KOPT-K1 (cell line): ENCODE data around the gene THSD4.

Source experiments
- H3K27ac ChIP-seq: fragments of 200-600 bp; sonication (generic); 2 replicates; pipeline ENCODE4 v1.5.1; 2016; ENCODE audit warnings: antibody characterized with exemption, mild to moderate bottlenecking, low read depth, low read length; ENCODE audit not compliant: poor library complexity, severe bottlenecking
- H3K36me3 ChIP-seq: fragments of 200-600 bp; sonication (generic); 2 replicates; pipeline ENCODE4 v1.5.1; 2017; ENCODE audit warnings: antibody characterized with exemption, mild to moderate bottlenecking, low read length, moderate library complexity; ENCODE audit not compliant: insufficient read depth
- H3K9me3 ChIP-seq: fragments of 200-600 bp; sonication (generic); 2 replicates; pipeline ENCODE4 v1.5.1; 2017; ENCODE audit warnings: antibody characterized with exemption, low read length, mild to moderate bottlenecking; ENCODE audit not compliant: insufficient read depth, poor library complexity, severe bottlenecking

THSD4 gene

DNA sequence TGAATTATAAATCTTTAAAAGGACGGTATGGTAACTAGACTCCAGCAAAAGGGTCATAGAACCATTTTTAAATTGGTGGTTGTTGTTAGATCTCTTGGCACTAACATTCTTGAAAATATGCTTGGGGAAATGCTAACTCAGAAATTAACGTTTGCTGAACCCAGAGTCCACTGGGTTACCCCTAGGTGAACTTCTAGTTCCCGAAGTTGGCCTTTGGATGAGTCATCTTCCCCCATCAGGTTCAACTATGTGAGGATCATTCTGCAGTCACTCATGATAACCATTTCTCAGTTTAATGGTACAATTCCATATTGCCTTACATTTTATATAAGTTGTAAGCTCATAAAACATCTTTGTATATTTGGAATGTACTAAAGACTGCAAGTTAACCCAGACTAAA is 204.7 kb downstream of the THSD4 start:
- H3K27ac ChIP-seq: no peak overlapping the region
- no peaks in the 10 kb centered on the region for H3K9me3 ChIP-seq
- H3K36me3 ChIP-seq: no peaks in the 10 kb centered on the region

DNA sequence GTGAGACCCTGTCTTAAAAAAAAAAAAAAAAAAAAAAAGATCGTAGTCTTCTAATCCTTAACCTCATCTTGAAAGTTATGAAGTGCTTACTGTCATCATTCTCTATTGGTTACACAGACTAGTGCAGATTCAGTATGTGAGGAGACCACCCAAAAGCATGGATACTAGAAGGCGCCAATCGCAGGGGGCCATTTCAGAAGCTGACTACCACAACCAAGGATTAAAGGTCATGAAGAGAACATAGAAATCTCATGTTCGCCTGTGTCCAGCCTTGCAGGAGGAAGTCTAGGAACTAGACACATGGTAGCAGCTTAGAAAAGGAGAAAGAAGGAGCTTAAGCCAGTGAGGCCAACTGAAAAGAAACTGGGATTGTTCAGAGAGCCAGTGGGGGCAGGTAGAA is 207.8 kb downstream of the THSD4 start:
- Histone ChIP-seq H3K9me3 (no peaks in the 10 kb centered on the region), H3K36me3 (no peaks in the 10 kb centered on the region), H3K27ac (no peak overlapping the region)

DNA sequence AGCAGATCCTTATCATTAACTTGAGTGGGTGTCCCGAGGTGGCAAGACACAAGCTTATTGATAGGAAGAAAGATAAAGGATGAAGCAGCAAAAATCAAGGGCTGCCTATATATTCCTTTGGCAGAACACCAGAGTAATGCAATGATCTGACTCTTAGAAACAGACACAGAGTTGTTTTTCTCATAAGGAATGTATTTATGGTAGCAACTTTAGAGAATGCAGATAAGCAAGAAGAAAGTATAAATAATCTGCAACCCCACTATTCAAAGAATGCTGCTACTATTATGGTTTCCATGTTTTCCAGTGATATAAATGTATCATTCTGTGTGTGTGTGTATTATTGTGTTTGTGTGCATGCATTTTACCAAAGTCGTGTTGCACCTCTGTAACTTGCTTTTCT is 208.3 kb downstream of the THSD4 start:
- Histone ChIP-seq H3K36me3 (no peaks in the 10 kb centered on the region), H3K9me3 (no peaks in the 10 kb centered on the region), H3K27ac (no peak overlapping the region)

DNA sequence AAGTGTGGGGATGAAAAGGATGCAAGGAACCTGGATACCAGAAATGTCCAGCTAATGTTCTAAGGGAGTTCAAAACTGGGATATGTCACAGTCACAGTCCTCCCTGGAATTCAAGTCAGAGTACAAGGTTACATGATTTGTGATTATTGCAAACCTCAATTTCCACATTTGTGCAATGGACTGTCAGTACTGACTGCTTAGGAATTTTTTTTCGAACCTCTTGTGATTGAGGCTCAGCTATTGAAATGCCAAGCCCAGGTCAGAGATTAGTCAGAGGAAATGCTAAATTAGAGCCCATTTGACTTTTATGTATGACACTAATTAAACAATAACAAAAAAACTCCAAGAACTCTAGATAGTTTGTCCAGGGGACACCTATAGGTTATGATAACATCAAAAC is 210.2 kb downstream of the THSD4 start:
- H3K9me3 ChIP-seq: no peaks in the 10 kb centered on the region
- no peak overlapping the region for H3K27ac ChIP-seq
- no peaks in the 10 kb centered on the region for H3K36me3 ChIP-seq

DNA sequence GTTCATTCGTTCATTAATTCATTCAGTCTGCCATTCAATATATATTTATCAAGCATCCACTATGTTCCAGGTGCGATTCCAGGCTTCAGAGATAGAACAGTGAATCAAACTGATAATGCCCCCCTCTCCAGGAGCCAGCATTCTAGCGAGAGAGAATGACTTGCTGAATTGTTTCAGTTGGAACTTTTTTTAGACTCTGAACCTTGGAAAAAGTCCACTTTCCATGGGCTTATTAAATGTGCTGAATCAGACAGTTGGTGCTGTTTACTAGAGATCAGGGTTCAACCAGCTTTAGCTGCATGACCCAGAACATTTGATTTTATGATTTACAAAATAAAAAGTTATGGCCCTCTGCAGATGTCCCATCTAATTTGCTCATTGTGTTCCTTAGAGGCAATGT is 213.2 kb downstream of the THSD4 start:
- no peak overlapping the region for H3K27ac ChIP-seq
- no peaks in the 10 kb centered on the region for H3K9me3 ChIP-seq
- H3K36me3 ChIP-seq: no peaks in the 10 kb centered on the region

DNA sequence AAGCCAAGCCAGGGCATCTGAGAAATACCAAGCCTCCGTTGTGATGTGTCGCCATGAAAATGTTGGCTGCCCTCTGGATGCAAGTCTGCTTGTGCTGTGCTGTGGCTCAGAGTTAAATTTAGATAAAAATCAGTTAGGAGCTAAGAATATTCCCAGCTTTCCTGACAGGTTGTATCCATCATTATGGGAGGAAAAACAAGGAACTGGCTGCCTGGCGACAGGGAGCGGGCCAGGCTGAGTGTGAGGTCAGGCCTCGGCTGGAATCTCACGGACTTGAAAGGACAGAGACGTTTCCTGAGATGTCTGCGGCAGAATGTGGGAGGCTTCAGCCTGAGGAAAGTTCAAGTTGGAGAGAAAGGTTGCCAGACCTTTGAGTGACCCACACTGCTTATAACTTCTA is 213.8 kb downstream of the THSD4 start:
- no peaks in the 10 kb centered on the region for H3K36me3 ChIP-seq
- H3K9me3 ChIP-seq: no peaks in the 10 kb centered on the region
- H3K27ac ChIP-seq: no peak overlapping the region

DNA sequence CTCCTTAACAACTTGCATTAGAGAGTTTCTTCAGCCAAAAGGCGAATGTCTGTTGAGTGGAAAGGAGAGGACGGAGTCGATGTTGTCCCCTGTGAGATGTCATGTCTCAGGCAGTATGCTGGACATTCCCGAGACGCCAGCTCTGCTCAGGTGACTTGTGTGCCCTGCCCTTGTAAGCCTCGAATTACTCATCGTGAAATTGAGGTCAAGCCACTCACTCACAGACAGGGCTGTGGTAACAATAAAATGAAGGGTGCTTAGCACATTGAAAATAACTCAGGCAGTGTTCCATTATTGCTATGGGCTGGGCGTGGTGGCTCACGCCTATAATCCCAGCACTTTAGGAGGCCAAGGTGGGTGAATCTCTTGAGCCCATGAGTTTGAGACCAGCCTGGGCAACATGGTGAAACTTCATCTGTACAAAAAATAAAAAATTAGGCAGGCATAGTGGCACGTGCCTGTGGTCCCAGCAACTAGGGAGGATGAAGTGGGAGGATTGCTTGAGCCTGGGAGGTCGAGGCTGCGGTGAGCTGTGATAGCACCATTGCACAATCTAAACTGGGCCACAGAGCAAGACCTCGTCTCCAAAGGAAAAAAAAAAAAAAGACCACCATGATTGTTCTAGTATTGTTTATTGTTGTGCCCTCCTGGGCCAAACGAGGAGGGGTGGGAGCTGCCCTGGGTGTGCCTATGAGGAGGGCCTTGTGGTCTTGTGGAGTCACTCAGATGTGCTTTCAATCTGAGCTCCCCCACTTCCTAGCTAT is 214.4 kb downstream of the THSD4 start:
- H3K36me3 ChIP-seq: no peaks in the 10 kb centered on the region
- H3K9me3 ChIP-seq: no peaks in the 10 kb centered on the region
- H3K27ac ChIP-seq: no peak overlapping the region

DNA sequence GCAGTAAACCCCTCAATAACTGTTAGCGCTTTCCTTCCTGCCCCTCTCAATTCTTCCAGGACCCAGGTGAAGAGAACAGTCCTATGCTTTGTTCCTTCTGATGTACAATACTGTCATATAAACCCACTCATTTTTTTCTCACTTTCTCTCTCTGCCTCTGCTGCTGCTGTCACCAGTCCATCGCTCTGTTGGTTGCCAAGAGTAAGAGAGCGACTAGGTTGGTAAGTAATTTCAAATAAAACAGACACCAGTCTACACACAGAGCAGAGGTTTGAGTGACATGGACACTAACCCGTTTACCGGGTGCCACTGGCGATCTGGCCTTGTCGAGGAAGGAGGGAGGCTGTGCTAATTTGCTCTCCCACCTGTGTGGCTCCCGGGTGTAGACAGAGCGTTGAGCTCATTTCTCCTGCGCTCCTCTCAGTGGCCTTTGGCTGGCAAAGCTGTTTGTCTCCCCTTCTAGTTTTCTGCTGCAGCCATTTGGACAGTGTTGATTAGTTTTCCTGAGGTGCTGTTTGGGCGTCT is 215.4 kb downstream of the THSD4 start:
- Histone ChIP-seq H3K36me3 (no peaks in the 10 kb centered on the region), H3K9me3 (no peaks in the 10 kb centered on the region), H3K27ac (no peak overlapping the region)

DNA sequence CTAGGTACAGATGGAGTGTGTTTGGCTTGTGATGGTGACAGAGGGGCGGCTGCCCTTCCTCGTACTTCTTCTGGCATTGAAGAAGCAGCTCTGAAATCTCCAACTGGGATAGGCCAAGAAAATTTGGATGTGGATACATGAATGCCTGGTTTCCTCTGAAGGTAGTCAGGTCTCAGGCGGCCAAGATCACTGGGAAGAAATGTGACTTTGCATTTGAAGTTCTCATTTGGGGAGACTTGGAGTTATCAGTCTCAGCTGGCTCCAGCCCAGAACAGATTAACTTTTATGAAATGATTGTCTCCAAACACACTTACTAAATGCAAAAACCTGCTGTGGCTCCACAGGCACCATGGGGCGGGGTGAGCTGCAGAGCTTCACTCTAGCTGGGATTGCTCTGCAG is 215.9 kb downstream of the THSD4 start:
- Histone ChIP-seq H3K9me3 (no peaks in the 10 kb centered on the region), H3K36me3 (no peaks in the 10 kb centered on the region), H3K27ac (no peak overlapping the region)

DNA sequence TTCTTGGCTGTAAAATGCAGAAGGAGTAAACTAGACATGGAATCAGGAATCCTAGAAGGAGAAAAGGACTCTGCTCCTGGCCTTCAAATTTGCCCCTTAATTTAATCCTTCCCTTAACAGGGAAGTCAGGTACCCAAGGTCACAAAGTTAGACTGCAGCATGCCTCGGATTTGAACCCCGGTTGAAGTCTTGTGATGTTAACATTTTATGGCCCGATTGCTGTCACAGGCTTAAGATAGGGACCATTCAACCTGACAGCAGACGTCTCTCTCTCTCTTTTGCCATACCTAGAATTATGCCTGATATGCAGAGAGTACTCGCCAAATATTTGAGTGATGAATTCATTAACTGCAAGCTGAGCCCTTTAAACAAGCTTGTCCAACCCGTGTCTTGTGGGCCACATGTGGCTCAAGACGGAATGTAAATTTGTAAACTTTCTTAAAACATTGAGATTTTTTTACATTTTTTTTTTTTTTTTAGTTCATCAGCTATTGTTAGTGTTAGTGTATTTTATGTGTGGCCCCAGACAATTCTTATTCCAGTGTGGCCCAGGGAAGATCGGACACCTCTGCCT is 217.2 kb downstream of the THSD4 start:
- Histone ChIP-seq H3K27ac (no peak overlapping the region), H3K9me3 (no peaks in the 10 kb centered on the region)

DNA sequence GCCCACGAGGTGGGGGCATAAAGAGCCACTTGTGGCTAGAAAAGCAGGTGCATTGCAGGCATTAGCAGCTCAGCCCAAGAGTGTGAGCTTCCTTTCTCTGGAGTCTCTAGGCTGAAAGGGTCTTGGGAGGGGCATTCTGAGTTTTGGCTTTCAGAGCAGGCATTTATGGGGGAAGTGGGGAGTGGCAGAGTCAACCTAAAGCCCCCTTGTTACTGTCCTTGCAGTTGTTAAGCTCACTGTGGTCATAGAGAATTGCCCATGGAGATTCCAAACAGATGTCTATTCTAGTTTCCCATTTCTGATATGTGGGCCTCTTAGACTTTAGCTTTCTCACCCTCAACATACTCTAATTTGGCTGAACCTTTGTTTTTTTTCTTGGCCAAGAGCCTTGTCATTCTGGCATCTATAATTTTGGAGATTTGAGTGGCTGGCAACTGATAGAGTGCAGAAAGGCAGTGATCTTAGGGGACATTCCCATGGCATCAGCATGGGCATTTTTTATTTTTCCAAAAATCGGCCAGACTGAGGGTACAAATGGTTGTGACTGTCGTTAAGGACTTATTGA is 217.9 kb downstream of the THSD4 start:
- Histone ChIP-seq H3K9me3 (no peaks in the 10 kb centered on the region), H3K27ac (no peak overlapping the region), H3K36me3 (no peaks in the 10 kb centered on the region)

More for the DNA sequence above, 217.2 kb downstream of the THSD4 start:
- H3K36me3 ChIP-seq: no peaks in the 10 kb centered on the region

DNA sequence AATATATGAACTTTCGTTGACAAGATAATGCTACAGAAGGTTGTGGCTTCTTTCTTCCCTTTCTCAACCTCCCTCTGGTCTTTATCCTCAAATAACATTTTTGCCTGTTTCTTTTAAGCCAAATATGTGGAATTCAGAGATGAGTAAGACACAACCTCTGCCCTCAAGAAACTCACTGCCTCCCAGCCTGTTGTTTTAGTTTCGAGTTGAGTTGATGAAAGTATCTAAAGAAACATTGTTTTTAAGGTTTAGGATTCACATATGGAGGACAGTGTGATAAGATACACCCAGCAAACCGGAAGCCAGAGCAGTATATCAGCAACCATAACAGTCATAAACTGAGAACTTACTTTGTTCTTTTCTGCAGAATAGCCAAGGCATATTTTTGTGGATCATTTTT is 218.6 kb downstream of the THSD4 start:
- Histone ChIP-seq H3K27ac (no peak overlapping the region), H3K9me3 (no peaks in the 10 kb centered on the region), H3K36me3 (no peaks in the 10 kb centered on the region)

DNA sequence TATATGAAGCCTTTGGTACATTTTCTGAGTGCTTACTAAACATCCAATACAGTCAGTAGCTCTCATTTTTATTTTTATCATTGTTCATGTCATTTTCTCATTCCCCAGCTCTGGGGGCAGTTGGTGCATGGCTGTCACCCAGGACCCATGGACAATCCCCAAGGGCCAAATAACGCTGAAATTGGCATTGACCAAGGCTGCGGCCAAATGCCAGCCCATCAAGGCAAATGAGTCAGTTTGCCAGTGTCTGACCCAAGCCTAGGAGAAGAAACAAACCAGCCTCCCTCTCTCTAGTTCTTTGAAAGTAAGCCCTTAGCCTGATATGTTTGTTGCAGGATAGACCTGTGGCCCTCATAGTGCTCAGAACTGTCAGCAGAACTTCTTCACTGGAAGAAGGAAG is 219.2 kb downstream of the THSD4 start:
- H3K9me3 ChIP-seq: no peaks in the 10 kb centered on the region
- no peak overlapping the region for H3K27ac ChIP-seq

DNA sequence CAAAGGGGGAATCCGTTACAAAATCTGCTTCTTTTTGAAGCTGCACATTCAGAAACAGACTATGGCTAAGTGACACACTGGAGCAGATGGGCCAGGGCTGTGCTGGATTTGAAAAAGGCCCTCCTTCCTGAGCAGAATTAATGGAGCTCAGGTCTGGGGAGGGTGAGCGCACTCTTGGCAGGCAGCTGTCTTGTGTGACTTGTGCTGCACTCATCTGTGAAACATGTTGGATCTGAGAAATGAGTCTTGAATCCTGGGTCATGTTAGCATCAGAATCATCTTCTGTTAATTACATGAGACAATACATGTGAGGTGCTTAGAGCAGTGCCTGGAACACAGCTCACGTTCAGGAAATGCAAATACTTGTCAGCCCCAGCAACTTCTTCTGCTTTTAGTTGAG is 219.6 kb downstream of the THSD4 start:
- H3K36me3 ChIP-seq: no peaks in the 10 kb centered on the region
- no peaks in the 10 kb centered on the region for H3K9me3 ChIP-seq
- no peak overlapping the region for H3K27ac ChIP-seq

More for the DNA sequence above, 219.2 kb downstream of the THSD4 start:
- H3K36me3 ChIP-seq: no peaks in the 10 kb centered on the region

DNA sequence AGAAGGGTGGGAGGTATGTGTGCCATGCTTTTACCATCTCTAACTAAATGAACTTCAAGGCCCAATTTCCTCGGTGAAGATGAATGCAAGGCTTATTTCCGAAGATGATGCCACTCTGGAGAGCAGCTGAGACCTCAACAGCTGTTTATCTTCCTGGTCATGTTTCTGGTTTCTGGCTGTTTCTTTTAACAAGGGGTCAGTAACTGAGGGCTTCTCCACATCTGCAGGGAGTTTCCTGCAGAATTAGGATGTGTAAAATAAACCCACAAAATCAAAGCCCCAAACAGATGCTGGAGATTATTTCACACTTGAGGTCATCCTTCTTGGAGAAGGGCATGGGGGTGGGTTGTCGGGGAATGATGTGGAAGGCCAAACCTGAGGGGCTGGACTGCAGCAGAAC is 220.3 kb downstream of the THSD4 start:
- no peaks in the 10 kb centered on the region for H3K36me3 ChIP-seq
- no peaks in the 10 kb centered on the region for H3K9me3 ChIP-seq
- no peak overlapping the region for H3K27ac ChIP-seq

DNA sequence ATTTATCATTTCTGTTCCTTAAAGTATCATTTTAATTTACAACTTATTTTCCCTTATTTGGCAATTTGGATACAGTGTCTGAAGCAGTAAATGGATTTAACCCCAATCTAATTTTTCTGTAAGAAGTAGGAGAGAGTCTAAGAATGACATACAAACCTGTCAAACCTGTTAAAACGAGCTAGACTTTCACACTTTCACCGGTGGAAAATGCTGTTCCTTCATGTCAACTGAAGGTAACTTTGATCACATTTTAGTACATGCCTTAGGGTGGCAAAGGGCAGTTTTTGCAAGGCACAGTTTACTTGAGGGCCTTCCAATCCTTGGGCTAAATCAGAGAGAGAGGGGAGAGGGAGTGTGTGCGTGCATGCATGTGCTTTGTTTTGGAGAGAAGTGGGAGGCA is 221.4 kb downstream of the THSD4 start:
- Histone ChIP-seq H3K36me3 (no peaks in the 10 kb centered on the region), H3K27ac (no peak overlapping the region), H3K9me3 (no peaks in the 10 kb centered on the region)
